Colonic mucosa (tissue), 4 donors: ENCODE measurements around the gene UBB. TPM values are rescaled to one million over a fixed set of nuclear protein-coding genes. Genes with fewer than 3 reads are reported as not detected.

Source experiments
- DNase-seq: peaks from one replicate; pipeline ENCODE4 v3.0.0-alpha.2; 2020
- H3K27ac ChIP-seq: fragments of 200-600 bp; one replicate; pipeline ENCODE4 v1.8.0; 2021
- H3K27me3 ChIP-seq: fragments of 200-600 bp; one replicate; pipeline ENCODE4 v1.8.0; 2021
- H3K36me3 ChIP-seq: fragments of 200-600 bp; one replicate; pipeline ENCODE4 v1.8.0; 2021
- H3K4me1 ChIP-seq: fragments of 200-600 bp; one replicate; pipeline ENCODE4 v1.8.0; 2021; ENCODE audit warnings: mild to moderate bottlenecking
- H3K4me3 ChIP-seq: fragments of 200-600 bp; one replicate; pipeline ENCODE4 v1.8.0; 2021
- H3K9ac ChIP-seq, 2 donors: one replicate each; pipeline ENCODE4 v1.7.0; 2013; ENCODE audit warnings: control low read depth in 2 of 2, low read depth in 2 of 2, low read length in 2 of 2
- H3K9me3 ChIP-seq: fragments of 200-600 bp; one replicate; pipeline ENCODE4 v1.8.0; 2021
- intact Hi-C: fragments of 100-400 bp; cut with DNase I; formaldehyde crosslinking; loops from one replicate; pipeline ENCODE4 v1.14.1; 2022
- total RNA-seq, 2 donors: library from RNA; stranded (reverse); fragmentation: NEBNext Ultra II Directional in 1 of 2; extraction: Animal tissue kit (Norgen Biotek cat#: 25700) in 1 of 2; gene quantifications; one replicate each; pipeline ENCODE4 v1.2.1, GENCODE V29; 2021
- TF ChIP-seq, protein P1 (sequence below): fragments of 200-600 bp; IDR thresholded peaks from one replicate; pipeline ENCODE4 v1.8.0; 2022; ENCODE audit warnings: antibody characterized with exemption, mild to moderate bottlenecking
- donor health status: healthy.
- donor health status: DM: no; HTN: no; CAD: no.
- donor health status: DM: no; HTN: no; CAD: no.

UBB gene
- total RNA-seq, 2 donors from 2014 or later = 1,436 to 2,044 TPM

- H3K4me3 ChIP-seq = no peak overlapping the region
- H3K27ac ChIP-seq = no peak overlapping the region
- no peaks in the 10 kb centered on the region for H3K27me3 ChIP-seq
- no peak overlapping the region for H3K9ac ChIP-seq
- intact Hi-C loops = no loop called here
- TF ChIP-seq, protein P1, sequence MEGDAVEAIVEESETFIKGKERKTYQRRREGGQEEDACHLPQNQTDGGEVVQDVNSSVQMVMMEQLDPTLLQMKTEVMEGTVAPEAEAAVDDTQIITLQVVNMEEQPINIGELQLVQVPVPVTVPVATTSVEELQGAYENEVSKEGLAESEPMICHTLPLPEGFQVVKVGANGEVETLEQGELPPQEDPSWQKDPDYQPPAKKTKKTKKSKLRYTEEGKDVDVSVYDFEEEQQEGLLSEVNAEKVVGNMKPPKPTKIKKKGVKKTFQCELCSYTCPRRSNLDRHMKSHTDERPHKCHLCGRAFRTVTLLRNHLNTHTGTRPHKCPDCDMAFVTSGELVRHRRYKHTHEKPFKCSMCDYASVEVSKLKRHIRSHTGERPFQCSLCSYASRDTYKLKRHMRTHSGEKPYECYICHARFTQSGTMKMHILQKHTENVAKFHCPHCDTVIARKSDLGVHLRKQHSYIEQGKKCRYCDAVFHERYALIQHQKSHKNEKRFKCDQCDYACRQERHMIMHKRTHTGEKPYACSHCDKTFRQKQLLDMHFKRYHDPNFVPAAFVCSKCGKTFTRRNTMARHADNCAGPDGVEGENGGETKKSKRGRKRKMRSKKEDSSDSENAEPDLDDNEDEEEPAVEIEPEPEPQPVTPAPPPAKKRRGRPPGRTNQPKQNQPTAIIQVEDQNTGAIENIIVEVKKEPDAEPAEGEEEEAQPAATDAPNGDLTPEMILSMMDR = no peak
- DNase-seq = no peak
- no peaks in the 10 kb centered on the region for H3K36me3 ChIP-seq
- H3K4me1 ChIP-seq = no peaks in the 10 kb centered on the region
- no peaks in the 10 kb centered on the region for H3K9me3 ChIP-seq
Measured at GRCh38 chr17:16343569-16343968, 37.3 kb upstream of the UBB start.

GRCh38 chr17:16345565-16345964 lies 35.3 kb upstream of the UBB start:
- H3K9ac ChIP-seq = no peak overlapping the region
- H3K27ac ChIP-seq = no peak overlapping the region
- peaks cover 9% of the 10 kb centered on the region for H3K36me3 ChIP-seq
- no peak for DNase-seq
- no peaks in the 10 kb centered on the region for H3K27me3 ChIP-seq
- no peaks in the 10 kb centered on the region for H3K4me1 ChIP-seq
- TF ChIP-seq, protein P1 = no peak
- intact Hi-C loops = no loop called here
- H3K9me3 ChIP-seq = no peaks in the 10 kb centered on the region
- no peak overlapping the region for H3K4me3 ChIP-seq

GRCh38 chr17:16346721-16347271 lies 34.1 kb upstream of the UBB start:
- Histone ChIP-seq H3K9ac (no peak overlapping the region), H3K27ac (no peak overlapping the region), H3K9me3 (no peaks in the 10 kb centered on the region), H3K4me3 (no peak overlapping the region), H3K27me3 (no peaks in the 10 kb centered on the region), H3K36me3 (peaks cover 9% of the 10 kb centered on the region), H3K4me1 (no peaks in the 10 kb centered on the region)
- intact Hi-C loops = no loop called here
- TF ChIP-seq, protein P1 = no peak
- DNase-seq = no peak

- no peak overlapping the region for H3K4me3 ChIP-seq
- no peaks in the 10 kb centered on the region for H3K27me3 ChIP-seq
- DNase-seq = no peak
- TF ChIP-seq, protein P1 = no peak
- H3K4me1 ChIP-seq = no peaks in the 10 kb centered on the region
- H3K27ac ChIP-seq = no peak overlapping the region
- H3K9me3 ChIP-seq = no peaks in the 10 kb centered on the region
- no peak overlapping the region for H3K9ac ChIP-seq
- intact Hi-C loops = no loop called here
- H3K36me3 ChIP-seq = peaks cover 9% of the 10 kb centered on the region
Measured at GRCh38 chr17:16348586-16348985, 32.3 kb upstream of the UBB start.

- intact Hi-C loops = no loop called here
- Histone ChIP-seq H3K4me3 (no peak overlapping the region), H3K36me3 (peaks cover 9% of the 10 kb centered on the region), H3K27me3 (no peaks in the 10 kb centered on the region), H3K27ac (no peak overlapping the region), H3K9ac (peak overlapping the region in 1 of 2 donors; percentile 24), H3K4me1 (no peaks in the 10 kb centered on the region), H3K9me3 (no peaks in the 10 kb centered on the region)
- DNase-seq = no peak
- TF ChIP-seq, protein P1 = no peak
Measured at GRCh38 chr17:16349431-16349830, 31.5 kb upstream of the UBB start.
